RWPE1 (cell line): Measurements from ENCODE around the gene ABCG4.
"Not testable (repeated sequence)": the region's sequence is repeated elsewhere in the genome, so short reads cannot be mapped to it uniquely, and the experiment has no call there.

Source experiments
- CTCF ChIA-PET: fragments of 350-600 bp; sonication (Branson Sonifier 250); formaldehyde crosslinking; extraction: SDS; loops from one replicate; lab custom pipeline; 2021; lab: Yijun Ruan, JAX
- POLR2A ChIA-PET: fragments of 400-600 bp; formaldehyde crosslinking; extraction: SDS; loops from one replicate; lab custom pipeline; 2020; ENCODE audit warnings: antibody characterized with exemption; ENCODE audit not compliant: low non-redundant PET; lab: Yijun Ruan, JAX
- DNase-seq: peaks from one replicate; pipeline ENCODE4 v3.0.0; 2012; ENCODE audit warnings: low spot score
- H3K27ac ChIP-seq: fragments of 450-650 bp; 2 replicates; pipeline ENCODE4 v1.5.1; 2017
- CTCF ChIP-seq: fragments of 450-650 bp; conservative IDR thresholded peaks from 2 replicates; pipeline ENCODE4 v1.5.1; 2017; ENCODE audit warnings: low read depth, mild to moderate bottlenecking

ABCG4 gene

GRCh38 chr11:119149018-119149785 lies at the start of gene ABCG4:
ABCG4 (plus strand) TSS chr11:119149052; CDS start chr11:119149966, 914 bp downstream.
- no peak within 1 kb of the TSS for H3K27ac ChIP-seq
- CTCF ChIA-PET, result interaction anchor here (0.6 kb wide), 1 partner anchor 990 kb away, joined by 3 read pairs; no protein-coding TSS in a partner anchor
- DNase-seq, result peak; percentile 7
- POLR2A ChIA-PET, result no interaction called here
- TF ChIP-seq CTCF, result no peak

- no peak for TF ChIP-seq CTCF
- POLR2A ChIA-PET, result interaction anchor here (0.6 kb wide), 1 partner anchor 315 kb away, joined by 4 read pairs; no protein-coding TSS in a partner anchor
Measured at GRCh38 chr11:119099711-119100110, 49.1 kb upstream of the ABCG4 start.

GRCh38 chr11:119100246-119100970 lies 48.4 kb upstream of the ABCG4 start:
- peak; percentile 70 for TF ChIP-seq CTCF
- CTCF ChIA-PET, result no interaction called here
- no peak for DNase-seq
- POLR2A ChIA-PET, result no interaction called here
- H3K27ac ChIP-seq, result peak overlapping the region; percentile 97

More at GRCh38 chr11:119099711-119100110, 49.1 kb upstream of the ABCG4 start:
- no peak overlapping the region for H3K27ac ChIP-seq
- CTCF ChIA-PET, result no interaction called here
- no peak for DNase-seq

- no peak for TF ChIP-seq CTCF
- DNase-seq, result no peak
- CTCF ChIA-PET, result interaction anchor here (1.5 kb wide), 1 partner anchor 44 kb away, joined by 3 read pairs; no protein-coding TSS in a partner anchor
- H3K27ac ChIP-seq, result peak overlapping the region; percentile 97
- POLR2A ChIA-PET, result interaction anchor here (0.6 kb wide), 1 partner anchor 15 kb away, joined by 6 read pairs; no protein-coding TSS in a partner anchor
Measured at GRCh38 chr11:119100994-119101758, 47.7 kb upstream of the ABCG4 start.

- CTCF ChIA-PET, result interaction anchor here (0.8 to 1.5 kb wide), 2 partner anchors 43 to 222 kb away, joined by 3 read pairs; no protein-coding TSS in a partner anchor
- TF ChIP-seq CTCF, result no peak
- peak; percentile 92 for DNase-seq
- POLR2A ChIA-PET, result interaction anchor here (0.6 to 1.0 kb wide), 3 partner anchors 16 to 68 kb away, joined by 3 to 12 read pairs (median 6); partner anchors contain the start of gene HMBS
- H3K27ac ChIP-seq, result peak within 1 kb of the TSS; percentile 97
Measured at GRCh38 chr11:119101759-119102423, 47.0 kb upstream of the ABCG4 start, which contains the start of gene DPAGT1. DPAGT1 (minus strand) TSS chr11:119101853; CDS start chr11:119101655, 198 bp downstream.

GRCh38 chr11:119103161-119103664 lies 45.6 kb upstream of the ABCG4 start:
- POLR2A ChIA-PET, result interaction anchor here (0.7 to 1.0 kb wide), 3 partner anchors 18 to 367 kb away, joined by 10 to 12 read pairs (median 12); partner anchors contain the start of gene HMBS
- DNase-seq, result not testable (repeated sequence)
- CTCF ChIA-PET, result interaction anchor here (0.6 to 1.5 kb wide), 4 partner anchors 39 to 1066 kb away, joined by 3 to 5 read pairs (median 3); no protein-coding TSS in a partner anchor
- peak overlapping the region; percentile 97 for H3K27ac ChIP-seq
